OCI-M1 (cell line): ENCODE results near the gene AKAP9.
"Not testable (repeated sequence)": the region's sequence is repeated elsewhere in the genome, so short reads cannot be mapped to it uniquely, and the experiment has no call there.

Experiments
- DNase-seq: peaks from one replicate; lab custom pipeline; 2025; lab: John Stamatoyannopoulos, UW

AKAP9 gene

GRCh38 chr7:92013611-92014010 lies 72.9 kb downstream of the AKAP9 start:
- no peak for DNase-seq

GRCh38 chr7:92020636-92021035 lies 80.0 kb downstream of the AKAP9 start:
- no peak for DNase-seq

GRCh38 chr7:92025260-92025659 lies 84.6 kb downstream of the AKAP9 start:
- no peak for DNase-seq

GRCh38 chr7:92026635-92027034 lies 86.0 kb downstream of the AKAP9 start:
- not testable (repeated sequence) for DNase-seq

DNA sequence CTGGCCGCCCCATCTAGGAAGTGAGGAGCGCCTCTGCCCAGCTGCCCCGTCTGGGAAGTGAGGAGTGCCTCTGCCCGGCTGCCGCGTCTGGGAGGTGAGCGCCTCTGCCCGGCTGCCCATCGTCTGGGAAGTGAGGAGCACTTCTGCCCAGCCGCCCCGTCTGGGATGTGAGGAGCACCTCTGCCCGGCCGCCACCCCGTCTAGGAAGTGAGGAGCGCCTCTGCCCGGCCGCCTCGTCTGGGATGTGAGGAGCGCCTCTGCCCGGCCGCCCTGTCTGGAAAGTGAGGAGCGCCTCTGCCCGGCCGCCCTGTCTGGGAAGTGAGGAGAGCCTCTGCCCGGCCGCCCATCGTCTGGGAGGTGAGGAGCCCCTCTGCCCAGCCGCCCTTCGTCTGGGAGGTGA lies 86.5 kb downstream of the AKAP9 start:
- DNase-seq: not testable (repeated sequence)

- DNase-seq: no peak
These were observed 87.6 kb downstream of the AKAP9 start for GRCh38 chr7:92028226-92028625.

DNA sequence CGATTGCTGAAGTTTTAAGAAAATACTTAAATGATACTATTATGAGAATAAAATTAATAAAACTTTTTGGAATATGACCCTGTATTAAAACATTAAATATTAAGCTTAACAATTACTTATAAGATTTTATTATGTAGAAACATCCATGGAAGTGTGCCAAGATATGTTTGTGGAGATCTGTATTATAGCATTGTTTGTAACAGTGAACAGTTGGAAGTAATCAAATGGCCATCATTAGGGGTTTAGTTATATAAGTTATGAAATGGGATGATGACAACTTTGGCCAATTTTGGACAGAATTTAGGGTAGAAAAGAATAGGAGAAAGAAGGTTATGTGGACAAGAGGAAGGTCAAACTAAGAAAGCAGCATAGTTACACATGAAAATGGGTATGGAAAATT lies 88.0 kb downstream of the AKAP9 start:
- DNase-seq: no peak

GRCh38 chr7:92034116-92034515 lies 93.5 kb downstream of the AKAP9 start:
- no peak for DNase-seq

DNA sequence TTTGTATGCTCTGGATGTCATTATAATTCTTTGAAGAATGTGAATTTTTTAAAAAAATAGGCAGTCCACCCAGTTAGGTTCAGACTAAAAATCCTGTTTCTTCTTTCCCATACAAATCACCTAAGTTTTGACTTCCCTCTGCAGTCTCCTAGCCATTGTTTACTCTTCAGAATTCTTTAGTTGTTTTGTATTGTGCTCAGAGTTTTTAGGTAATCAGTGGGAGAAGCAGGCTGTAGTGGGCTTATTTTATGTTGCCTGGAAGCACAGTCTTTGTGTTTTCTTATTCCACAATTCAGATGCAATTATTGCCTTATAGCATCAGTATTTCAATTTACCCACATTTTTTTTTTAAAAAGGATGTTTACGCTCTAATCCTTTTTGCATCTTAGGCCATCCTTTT lies 94.9 kb downstream of the AKAP9 start:
- no peak for DNase-seq

- no peak for DNase-seq
These were observed 99.2 kb downstream of the AKAP9 start for GRCh38 chr7:92039900-92040299.

GRCh38 chr7:92042056-92042737 lies 101.5 kb downstream of the AKAP9 start:
- no peak for DNase-seq

DNA sequence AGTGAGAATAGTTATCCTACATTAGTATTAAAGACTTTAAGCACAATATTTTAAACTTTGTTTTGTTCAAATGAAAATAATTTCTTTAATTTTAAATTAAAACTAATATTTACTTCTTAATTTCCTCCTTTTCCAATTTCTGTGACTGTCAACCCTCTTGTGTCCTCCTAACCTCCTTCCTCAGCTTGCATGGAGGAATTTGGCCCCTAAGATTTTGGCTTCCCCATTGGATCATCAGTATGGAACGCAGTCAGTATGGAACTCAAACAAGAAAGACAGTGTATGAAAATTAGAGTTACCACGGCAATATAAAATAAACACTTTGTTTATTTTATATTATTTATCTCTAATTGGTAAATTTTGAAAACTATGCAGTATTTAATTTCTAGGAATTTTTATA lies 102.4 kb downstream of the AKAP9 start:
- no peak for DNase-seq

DNA sequence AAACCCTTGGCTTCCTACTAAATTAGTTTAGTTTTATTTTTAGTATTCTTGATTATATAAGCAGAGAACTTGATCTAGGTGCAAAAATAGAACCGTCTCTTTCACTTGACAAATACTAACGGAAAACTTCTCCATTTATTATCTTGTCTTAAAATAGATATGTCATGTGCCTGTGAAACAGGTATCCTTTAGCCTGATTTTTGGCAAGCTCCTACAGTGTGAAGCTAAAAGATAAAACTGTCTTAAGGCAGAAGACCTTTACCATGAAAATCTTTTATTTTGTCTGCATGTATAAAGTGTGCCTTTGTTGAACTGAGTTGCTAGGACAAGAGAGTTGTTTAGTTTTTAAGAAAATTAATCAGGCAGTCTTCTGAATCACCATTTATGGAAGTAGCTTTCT lies 103.0 kb downstream of the AKAP9 start:
- peak; percentile 96 for DNase-seq

GRCh38 chr7:92044148-92044547 lies 103.5 kb downstream of the AKAP9 start:
- no peak for DNase-seq

- no peak for DNase-seq
These were observed 104.3 kb downstream of the AKAP9 start for GRCh38 chr7:92044940-92045339.

DNA sequence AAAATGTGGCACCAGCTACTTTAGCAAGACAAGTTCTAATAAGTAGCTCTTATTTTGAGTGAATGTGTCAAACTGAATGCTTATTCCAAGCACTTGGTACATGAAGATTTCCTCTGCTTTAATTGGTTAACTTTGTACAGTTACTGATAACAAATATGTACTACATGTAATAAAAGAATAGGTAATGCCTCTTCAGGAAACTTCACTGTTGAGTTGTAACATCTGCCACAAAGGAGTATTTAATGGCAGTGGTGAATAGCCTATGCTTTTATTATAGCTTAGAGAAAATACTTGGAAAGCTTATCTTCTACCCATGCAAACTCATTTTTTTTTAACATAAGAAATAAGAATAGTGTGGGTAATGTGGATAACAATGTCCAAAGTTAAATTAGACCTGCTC lies 111.0 kb downstream of the AKAP9 start:
- DNase-seq: no peak

DNA sequence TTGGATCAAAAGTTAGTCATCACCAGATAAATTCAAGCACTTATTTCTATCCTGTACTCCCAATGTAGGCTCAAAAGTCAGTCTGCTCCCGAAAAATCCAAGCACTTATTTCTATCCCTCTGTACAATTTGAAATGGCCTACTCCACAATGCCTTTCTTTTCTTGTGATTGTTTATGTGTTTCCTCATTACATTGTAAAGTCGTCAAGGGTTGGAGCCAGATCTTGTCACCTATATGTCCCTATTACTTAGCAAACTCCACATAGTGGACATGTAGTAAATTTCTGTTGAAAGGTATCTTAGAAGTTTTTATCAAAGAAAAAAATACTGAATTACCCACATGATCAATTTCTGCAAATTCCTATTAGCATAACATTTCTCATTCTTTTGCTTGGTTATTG lies 111.5 kb downstream of the AKAP9 start:
- no peak for DNase-seq

GRCh38 chr7:92052684-92053083 lies 112.0 kb downstream of the AKAP9 start:
- no peak for DNase-seq

DNA sequence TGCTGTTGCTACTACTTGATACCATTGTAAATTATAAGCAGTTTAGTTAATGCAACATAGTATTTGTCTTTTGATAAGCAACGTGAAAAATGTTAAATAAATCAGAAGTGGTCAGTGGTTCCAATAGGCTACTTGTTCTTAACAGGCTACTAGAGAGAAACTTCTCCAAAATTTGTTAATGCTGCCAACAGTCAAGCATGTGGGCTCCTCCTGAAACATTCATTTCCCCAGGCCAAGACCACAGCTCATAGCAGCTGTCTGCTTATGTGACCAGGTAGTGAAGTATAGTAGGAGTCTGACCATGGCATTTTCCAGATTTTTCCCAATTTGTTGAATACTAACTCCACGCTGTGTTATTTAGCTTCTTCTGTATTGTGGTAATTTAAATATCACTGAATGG lies 112.7 kb downstream of the AKAP9 start:
- DNase-seq: no peak

- no peak for DNase-seq
These were observed 115.6 kb downstream of the AKAP9 start for GRCh38 chr7:92056286-92056685.

- no peak for DNase-seq
These were observed 116.7 kb downstream of the AKAP9 start for GRCh38 chr7:92057375-92057774.

- DNase-seq: no peak
These were observed 117.4 kb downstream of the AKAP9 start for GRCh38 chr7:92058040-92058439.

DNA sequence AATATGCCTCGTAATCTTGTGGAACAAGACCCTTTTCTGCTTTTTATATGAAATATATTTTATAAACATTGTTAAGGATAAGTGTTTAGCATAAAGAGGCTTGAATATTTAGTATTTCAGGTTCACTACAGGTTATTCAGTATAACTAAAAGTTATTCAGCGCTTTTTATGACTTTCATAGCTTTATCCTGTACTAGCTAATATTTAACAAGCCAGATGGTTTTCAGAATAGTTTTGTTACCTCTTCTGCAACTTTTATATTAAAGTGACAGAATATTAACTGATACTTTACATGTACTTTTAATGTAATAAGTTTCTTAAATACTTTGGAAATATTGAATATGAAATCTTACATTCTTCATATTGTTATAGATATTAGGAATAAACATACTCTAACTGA lies 118.2 kb downstream of the AKAP9 start:
- DNase-seq: no peak

GRCh38 chr7:92061154-92061553 lies 120.5 kb downstream of the AKAP9 start:
- no peak for DNase-seq
